ENCODE data around the gene TRAPPC3.

GRCh38 chr1:36149973-36150295 lies 648 bp upstream of the TRAPPC3 start:
- TF ChIP-seq, protein P1, sequence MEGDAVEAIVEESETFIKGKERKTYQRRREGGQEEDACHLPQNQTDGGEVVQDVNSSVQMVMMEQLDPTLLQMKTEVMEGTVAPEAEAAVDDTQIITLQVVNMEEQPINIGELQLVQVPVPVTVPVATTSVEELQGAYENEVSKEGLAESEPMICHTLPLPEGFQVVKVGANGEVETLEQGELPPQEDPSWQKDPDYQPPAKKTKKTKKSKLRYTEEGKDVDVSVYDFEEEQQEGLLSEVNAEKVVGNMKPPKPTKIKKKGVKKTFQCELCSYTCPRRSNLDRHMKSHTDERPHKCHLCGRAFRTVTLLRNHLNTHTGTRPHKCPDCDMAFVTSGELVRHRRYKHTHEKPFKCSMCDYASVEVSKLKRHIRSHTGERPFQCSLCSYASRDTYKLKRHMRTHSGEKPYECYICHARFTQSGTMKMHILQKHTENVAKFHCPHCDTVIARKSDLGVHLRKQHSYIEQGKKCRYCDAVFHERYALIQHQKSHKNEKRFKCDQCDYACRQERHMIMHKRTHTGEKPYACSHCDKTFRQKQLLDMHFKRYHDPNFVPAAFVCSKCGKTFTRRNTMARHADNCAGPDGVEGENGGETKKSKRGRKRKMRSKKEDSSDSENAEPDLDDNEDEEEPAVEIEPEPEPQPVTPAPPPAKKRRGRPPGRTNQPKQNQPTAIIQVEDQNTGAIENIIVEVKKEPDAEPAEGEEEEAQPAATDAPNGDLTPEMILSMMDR (IDR thresholded peaks at IDR 0.05 in 8 of 11, conservative IDR thresholded peaks at IDR 0.05 in 3 of 11), result no peak
- no peak for TF ChIP-seq POLR2A (IDR thresholded peaks at IDR 0.05)
